ENCODE measurements around the gene CTIF. TPM values are rescaled to one million over a fixed set of nuclear protein-coding genes. Genes with fewer than 3 reads are reported as not detected.
A peak's percentile ranks its signal among the peaks of the same experiment; 100 is the strongest.

The CTIF gene
- total and polyA plus RNA-seq, 4 donors = 12.2 to 45.7 (median 32.6) TPM

- H3K9me3 ChIP-seq (ENCODE audit: control insufficient read depth in 4 of 4, insufficient read depth in 3 of 4, low read length in 3 of 4) = peaks cover 0 to 2% (median 0%) of the 10 kb centered on the region in 4 donors
- H3K36me3 ChIP-seq (ENCODE audit: control insufficient read depth in 4 of 4, insufficient read depth in 4 of 4, low read length in 4 of 4) = no peaks in the 10 kb centered on the region
- no peak overlapping the region for H3K9ac ChIP-seq (ENCODE audit: insufficient read depth in 1 of 2, low read length in 2 of 2)
- no peak for TF ChIP-seq CTCF (IDR thresholded peaks at IDR 0.05; ENCODE audit: control extremely low read depth, extremely low read depth)
- 94 to 95% methylated on average over 7 of the region's 7 CpGs for WGBS, 2 donors
- H3K4me1 ChIP-seq (ENCODE audit: control insufficient read depth in 5 of 5, insufficient read depth in 5 of 5, low read length in 5 of 5) = peaks cover 6 to 51% (median 28%) of the 10 kb centered on the region in 5 donors
- no peak overlapping the region for H3K27ac ChIP-seq (ENCODE audit: low read depth in 1 of 2, low read length in 1 of 2)
- no peak overlapping the region for H3K4me3 ChIP-seq
- ATAC-seq (ENCODE audit: insufficient read depth, low FRiP score) (no peak), DNase-seq (no peak)
- H3K27me3 ChIP-seq (ENCODE audit: control insufficient read depth in 3 of 3, insufficient read depth in 3 of 3, low read length in 2 of 3) = no peaks in the 10 kb centered on the region
These were observed 287.4 kb downstream of the CTIF start for GRCh38 chr18:48826271-48826670.

GRCh38 chr18:48826806-48827205, 288.0 kb downstream of the CTIF start:
- H3K9me3 ChIP-seq (ENCODE audit: control insufficient read depth in 4 of 4, insufficient read depth in 3 of 4, low read length in 3 of 4) = peaks cover 0 to 2% (median 0%) of the 10 kb centered on the region in 4 donors
- TF ChIP-seq CTCF (IDR thresholded peaks at IDR 0.05; ENCODE audit: control extremely low read depth, extremely low read depth) = no peak
- DNase-seq = peak in 1 of 3 donors; percentile 9
- no peaks in the 10 kb centered on the region for H3K27me3 ChIP-seq (ENCODE audit: control insufficient read depth in 3 of 3, insufficient read depth in 3 of 3, low read length in 2 of 3)
- WGBS, 2 donors = 95% methylated on average over 8 of the region's 8 CpGs
- peak overlapping the region in 1 of 2 donors; percentile 76 for H3K9ac ChIP-seq (ENCODE audit: insufficient read depth in 1 of 2, low read length in 2 of 2)
- ATAC-seq (ENCODE audit: insufficient read depth, low FRiP score) = no peak
- no peaks in the 10 kb centered on the region for H3K36me3 ChIP-seq (ENCODE audit: control insufficient read depth in 4 of 4, insufficient read depth in 4 of 4, low read length in 4 of 4)
- peaks cover 6 to 51% (median 28%) of the 10 kb centered on the region in 5 donors for H3K4me1 ChIP-seq (ENCODE audit: control insufficient read depth in 5 of 5, insufficient read depth in 5 of 5, low read length in 5 of 5)
- no peak overlapping the region for H3K27ac ChIP-seq (ENCODE audit: low read depth in 1 of 2, low read length in 1 of 2)
- H3K4me3 ChIP-seq = no peak overlapping the region

- WGBS, 2 donors = 52 to 60% methylated on average over 21 of the region's 21 CpGs
- Histone ChIP-seq H3K4me1 (ENCODE audit: control insufficient read depth in 5 of 5, insufficient read depth in 5 of 5, low read length in 5 of 5) (peaks cover 6 to 54% (median 29%) of the 10 kb centered on the region in 5 donors), H3K36me3 (ENCODE audit: control insufficient read depth in 4 of 4, insufficient read depth in 4 of 4, low read length in 4 of 4) (no peaks in the 10 kb centered on the region), H3K4me3 (no peak overlapping the region), H3K27ac (ENCODE audit: low read depth in 1 of 2, low read length in 1 of 2) (peak overlapping the region in 1 of 2 donors; percentile 75), H3K9me3 (ENCODE audit: control insufficient read depth in 4 of 4, insufficient read depth in 3 of 4, low read length in 3 of 4) (peaks cover 0 to 2% (median 0%) of the 10 kb centered on the region in 4 donors), H3K27me3 (ENCODE audit: control insufficient read depth in 3 of 3, insufficient read depth in 3 of 3, low read length in 2 of 3) (no peaks in the 10 kb centered on the region), H3K9ac (ENCODE audit: insufficient read depth in 1 of 2, low read length in 2 of 2) (peak overlapping the region in 1 of 2 donors; percentile 76)
- DNase-seq (peak; percentile 82 to 95 (median 94)), ATAC-seq (ENCODE audit: insufficient read depth, low FRiP score) (no peak)
- no peak for TF ChIP-seq CTCF (IDR thresholded peaks at IDR 0.05; ENCODE audit: control extremely low read depth, extremely low read depth)
These were observed 288.7 kb downstream of the CTIF start for GRCh38 chr18:48827291-48828193.
